K562 (cell line): ENCODE data around the gene LTN1. TPM values are rescaled to one million over a fixed set of nuclear protein-coding genes. Genes with fewer than 3 reads are reported as not detected.

Experiments used
- BCOR ChIP-seq: fragments of 450-650 bp; IDR thresholded peaks from 2 replicates; pipeline ENCODE4 v1.6.1; 2016
- C11orf30 ChIP-seq: fragments of 450-650 bp; IDR thresholded peaks from 2 replicates; pipeline ENCODE4 v1.6.1; 2016; ENCODE audit warnings: low read depth, mild to moderate bottlenecking
- CSDE1 ChIP-seq, 2 experiments: fragments of 450-650 bp; IDR thresholded peaks; 2 replicates each; pipeline ENCODE4 v1.6.1; 2016; ENCODE audit warnings: mild to moderate bottlenecking in 1 of 2
- EGR1 ChIP-seq: fragments of 450-650 bp; conservative IDR thresholded peaks from 2 replicates; pipeline ENCODE4 v1.6.1; 2017; ENCODE audit warnings: mild to moderate bottlenecking
- FOXJ3 ChIP-seq: sonication (generic); formaldehyde crosslinking; IDR thresholded peaks from 2 replicates; pipeline ENCODE4 v1.4.0; 2020; ENCODE audit warnings: mild to moderate bottlenecking, missing genetic modification reagents
- HDAC3 ChIP-seq: fragments of 450-650 bp; IDR thresholded peaks from 2 replicates; pipeline ENCODE4 v1.6.1; 2018; ENCODE audit warnings: borderline replicate concordance, mild to moderate bottlenecking, moderate library complexity; ENCODE audit not compliant: partially characterized antibody
- HMG20A ChIP-seq: fragments of 450-650 bp; formaldehyde crosslinking; conservative IDR thresholded peaks from 2 replicates; pipeline ENCODE4 v1.4.0; 2020; ENCODE audit warnings: mild to moderate bottlenecking, mixed read lengths
- HNRNPL ChIP-seq: fragments of 200-400 bp; formaldehyde crosslinking; IDR thresholded peaks from 2 replicates; pipeline ENCODE4 v1.6.1; 2017; ENCODE audit warnings: low read depth, mild to moderate bottlenecking, low read length
- IRF2 ChIP-seq: sonication (generic); formaldehyde crosslinking; IDR thresholded peaks from 2 replicates; pipeline ENCODE4 v1.8.1; 2022; ENCODE audit warnings: mild to moderate bottlenecking, missing genetic modification reagents
- NCOA1 ChIP-seq: fragments of 450-650 bp; IDR thresholded peaks from 2 replicates; pipeline ENCODE4 v1.6.1; 2016; ENCODE audit warnings: low read depth
- NFYB ChIP-seq: IDR thresholded peaks from 2 replicates; pipeline ENCODE4 v1.6.1; 2011; ENCODE audit warnings: mild to moderate bottlenecking, moderate library complexity; ENCODE audit not compliant: insufficient read length; ENCODE audit errors: extremely low read depth
- POLR2AphosphoS2 ChIP-seq: IDR thresholded peaks from 2 replicates; pipeline ENCODE4 v1.6.1; 2012; ENCODE audit warnings: low read length, improper control_type of control experiment
- RNF219 ChIP-seq: fragments of 250-450 bp; sonication (Bioruptor Pico); IDR thresholded peaks from 2 replicates; pipeline ENCODE4 v1.5.0; 2022; ENCODE audit warnings: mild to moderate bottlenecking
- SNIP1 ChIP-seq: fragments of 450-650 bp; IDR thresholded peaks from 2 replicates; pipeline ENCODE4 v1.7.1; 2017; ENCODE audit warnings: low read depth, mild to moderate bottlenecking
- SPI1 ChIP-seq: IDR thresholded peaks from 2 replicates; pipeline ENCODE4 v1.6.1; 2011; ENCODE audit warnings: low read depth, low read length, control low read depth, borderline replicate concordance
- SRSF3 ChIP-seq: fragments of 200-400 bp; formaldehyde crosslinking; IDR thresholded peaks from 2 replicates; pipeline ENCODE4 v1.6.1; 2016; ENCODE audit warnings: mild to moderate bottlenecking, low read length, moderate library complexity; ENCODE audit not compliant: insufficient read depth
- STAG1 ChIP-seq: sonication (generic); formaldehyde crosslinking; IDR thresholded peaks from 2 replicates; pipeline ENCODE4 v1.5.0; 2020; ENCODE audit warnings: missing genetic modification reagents, borderline replicate concordance
- TEAD1 ChIP-seq, 2 experiments: fragments of 450-650 bp in 1 of 2; sonication (generic) in 1 of 2; formaldehyde crosslinking; IDR thresholded peaks; 2 replicates each; pipeline versions ENCODE4 v1.4.0 to v1.8.0; 2020 to 2022; ENCODE audit warnings: mild to moderate bottlenecking in 2 of 2, missing genetic modification reagents in 1 of 2
- U2AF1 ChIP-seq: fragments of 200-400 bp; formaldehyde crosslinking; optimal IDR thresholded peaks from 2 replicates; pipeline ENCODE3; 2017; ENCODE audit warnings: mild to moderate bottlenecking, low read depth, low read length, moderate library complexity
- VEZF1 ChIP-seq: fragments of 200-800 bp; sonication (Bioruptor generic); IDR thresholded peaks from 2 replicates; pipeline ENCODE4 v1.6.1; 2017; ENCODE audit warnings: missing genetic modification characterization, missing compliant biosample characterization
- ZBTB26 ChIP-seq: fragments of 450-650 bp; formaldehyde crosslinking; IDR thresholded peaks from 2 replicates; pipeline ENCODE4 v1.4.0; 2022; ENCODE audit warnings: missing genetic modification characterization
- ZFP36 ChIP-seq: fragments of 150-350 bp; IDR thresholded peaks from 2 replicates; pipeline ENCODE4 v1.6.1; 2018; ENCODE audit warnings: low read length, low read depth; ENCODE audit not compliant: partially characterized antibody
- ZFX ChIP-seq: sonication (generic); formaldehyde crosslinking; IDR thresholded peaks from 2 replicates; pipeline ENCODE4 v1.8.0; 2022; ENCODE audit warnings: mild to moderate bottlenecking, missing genetic modification reagents, moderate library complexity
- ZNF316 ChIP-seq: fragments of 450-650 bp; IDR thresholded peaks from 2 replicates; pipeline ENCODE4 v1.6.1; 2016
- ZNF444 ChIP-seq: fragments of 250-450 bp; sonication (Bioruptor Pico); IDR thresholded peaks from 2 replicates; pipeline ENCODE4 v1.4.0; 2020; ENCODE audit warnings: mild to moderate bottlenecking, moderate library complexity
- ZNF766 ChIP-seq: fragments of 200-800 bp; sonication (Bioruptor generic); conservative IDR thresholded peaks from 2 replicates; pipeline ENCODE4 v1.6.1; 2016; ENCODE audit warnings: missing genetic modification characterization, missing compliant biosample characterization
- polyA plus RNA-seq, 8 experiments: library from polyadenylated mRNA; depleted of rRNA in 4 of 8; stranded (reverse) in 5 of 8; unstranded in 3 of 8; fragments of >200 nt; fragmentation: Nextera tagmentation in 2 of 8; fragmentation: Illumina TruSeq in 1 of 8; extraction: Ambion mirVana in 2 of 8; extraction: Trizol in 1 of 8; gene quantifications; 2 replicates each; pipeline versions ENCODE4 v1.2.1 to v1.2.3, GENCODE V29; 2011 to 2014; ENCODE audit warnings: inconsistent platforms in 1 of 8, missing spikeins in 1 of 8
- total RNA-seq, 7 experiments: library from RNA; depleted of rRNA in 6 of 7; stranded (reverse); fragments of >200 nt in 6 of 7; fragmentation: Illumina TruSeq in 2 of 7; extraction: Trizol in 2 of 7; gene quantifications; 2 replicates each; pipeline versions ENCODE4 v1.2.1 to v1.2.3, GENCODE V29; 2011 to 2021; ENCODE audit warnings: low replicate concordance in 1 of 7

LTN1 gene
- total and polyA plus RNA-seq, 9 of the 15 experiments (the other 6 are each of a cell fraction or from before 2014, with no cell fraction given): 15.7 to 49.6 (median 28.7) TPM

GRCh38 chr21:28884976-28885852, 107.5 kb downstream of the LTN1 start (continued):
- TF ChIP-seq BCOR (peak; percentile 68; the same call in 1 of the 2 replicates), HNRNPL (peak; percentile 38; the same call in 1 of the 2 replicates), ZBTB26 (CRISPR knock-in tag) (no peak), TEAD1 (CRISPR knock-in tag; IDR thresholded peaks at IDR 0.05) (peak; percentile 18 to 94; a peak in 2 of 4 replicates), CSDE1 (IDR thresholded peaks at IDR 0.05) (no peak), FOXJ3 (CRISPR knock-in tag) (no peak), SPI1 (no peak), ZNF444 (no peak), STAG1 (peak; percentile 46; the same call in 1 of the 2 replicates), SNIP1 (no peak), U2AF1 (no peak), IRF2 (CRISPR knock-in tag) (no peak), POLR2AphosphoS2 (peak; percentile 59; the same call in 1 of the 2 replicates), EGR1 (peak; percentile 50), VEZF1 (CRISPR knock-in tag) (peak; percentile 81), HDAC3 (no peak), RNF219 (no peak), HMG20A (CRISPR knock-in tag) (no peak), NFYB (no peak), ZFP36 (peak; percentile 25), SRSF3 (no peak), ZFX (CRISPR knock-in tag) (peak; percentile 99), C11orf30 (peak; percentile 73), NCOA1 (peak; percentile 15; the same call in 1 of the 2 replicates), ZNF766 (CRISPR knock-in tag) (peak; percentile 72), ZNF316 (peak; percentile 88)
